ENCODE measurements around the gene STRIT1.

DNA sequence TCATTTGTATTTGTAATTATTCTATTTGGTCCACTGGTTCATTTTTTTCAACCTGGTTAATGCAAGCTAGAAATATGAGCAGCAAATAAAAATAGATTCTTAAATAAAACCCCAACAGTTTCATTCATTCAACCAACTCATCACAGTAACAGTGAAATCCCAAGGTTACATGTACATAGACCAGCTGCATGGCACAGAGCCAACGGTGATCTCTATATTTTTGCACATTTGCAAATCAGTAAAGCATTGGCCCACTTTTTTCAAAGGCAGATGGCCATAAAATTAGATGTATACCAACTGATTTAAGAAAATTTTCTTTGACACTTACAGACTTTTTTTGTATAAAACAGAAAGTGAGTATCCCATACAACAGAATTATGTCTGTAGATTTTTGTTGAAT lies 49.3 kb downstream of the STRIT1 start:
- no peak for TF ChIP-seq EZH2 (IDR thresholded peaks at IDR 0.05; ENCODE audit: borderline replicate concordance, low read depth, low read length, severe bottlenecking)
- TF ChIP-seq CTCF (IDR thresholded peaks at IDR 0.05; ENCODE audit: borderline replicate concordance, extremely low read depth, low read length, poor library complexity, severe bottlenecking), result no peak
